ENCODE results near the gene PARD3B. TPM values are rescaled to one million over a fixed set of nuclear protein-coding genes. Genes with fewer than 3 reads are reported as not detected.

Gene PARD3B
- total and polyA plus RNA-seq, 2 of the 8 experiments (the other 6 are each of a cell fraction or from before 2014, with no cell fraction given) = 1.2 to 5.7 TPM

GRCh38 chr2:205087862-205088261 is 542.6 kb downstream of the PARD3B start (continued):
- TF ChIP-seq PHF8 (conservative IDR thresholded peaks at IDR 0.05; ENCODE audit: low read depth, low read length) = no peak
- TF ChIP-seq RBBP5 (IDR thresholded peaks at IDR 0.05; ENCODE audit: borderline replicate concordance, low read depth, low read length) = no peak
- no peak for TF ChIP-seq ZNF274 (IDR thresholded peaks at IDR 0.05; ENCODE audit: borderline replicate concordance, extremely low read depth, low read length)
- no peak for TF ChIP-seq POLR2AphosphoS5 (IDR thresholded peaks at IDR 0.05; ENCODE audit: low read depth, low read length)

Measured in H1 (cell line).